PFSK-1 (cell line): ENCODE results near the gene CNNM3.

Experiments
- FOXP2 ChIP-seq: optimal IDR thresholded peaks from 2 replicates; pipeline ENCODE3; 2011; ENCODE audit warnings: borderline replicate concordance, control low read depth, inconsistent platforms; ENCODE audit not compliant: insufficient read depth; ENCODE audit errors: extremely low read length, extremely low read depth
- POLR2AphosphoS5 ChIP-seq: IDR thresholded peaks from 2 replicates; pipeline ENCODE4 v1.6.1; 2012; ENCODE audit warnings: low read depth, mild to moderate bottlenecking, control low read depth, low read length, moderate library complexity
- SIN3A ChIP-seq: IDR thresholded peaks from 2 replicates; pipeline ENCODE4 v1.6.1; 2012; ENCODE audit warnings: mild to moderate bottlenecking, low read length, moderate library complexity, borderline replicate concordance; ENCODE audit not compliant: insufficient read depth
- TAF1 ChIP-seq: IDR thresholded peaks from 2 replicates; pipeline ENCODE4 v1.6.1; 2012; ENCODE audit warnings: low read length, control low read depth, borderline replicate concordance; ENCODE audit not compliant: insufficient read depth

- TF ChIP-seq SIN3A (no peak), POLR2AphosphoS5 (no peak), TAF1 (no peak), FOXP2 (no peak)
Measured at GRCh38 chr2:96875498-96876268, 59.6 kb downstream of the CNNM3 start.
